Liver (tissue), 9 donors: ENCODE data around the gene CCL5. TPM values are rescaled to one million over a fixed set of nuclear protein-coding genes. Genes with fewer than 3 reads are reported as not detected.
A peak's percentile ranks its signal among the peaks of the same experiment; 100 is the strongest.

Experiments
- DNase-seq: peaks from one replicate; pipeline ENCODE4 v3.0.0-alpha.2; 2017; ENCODE audit warnings: low spot score
- H3K27ac ChIP-seq, 2 donors: one replicate each; pipeline ENCODE4 v1.7.0; 2013; ENCODE audit warnings: inconsistent platforms in 2 of 2, low read length in 2 of 2, control low read depth in 1 of 2, low read depth in 1 of 2, mild to moderate bottlenecking in 1 of 2
- H3K27me3 ChIP-seq, 4 donors: one replicate each; pipeline versions ENCODE4 v1.6.1 to v1.7.0; 2013; ENCODE audit warnings: low read length in 3 of 4, inconsistent platforms in 1 of 4, mild to moderate bottlenecking in 1 of 4, moderate library complexity in 1 of 4; ENCODE audit not compliant: control insufficient read depth in 4 of 4, insufficient read depth in 4 of 4
- H3K36me3 ChIP-seq, 4 donors: one replicate each; pipeline versions ENCODE4 v1.6.1 to v1.7.0; 2013; ENCODE audit warnings: low read length in 3 of 4, mild to moderate bottlenecking in 3 of 4, low read depth in 1 of 4, moderate library complexity in 1 of 4; ENCODE audit not compliant: control insufficient read depth in 4 of 4, insufficient read depth in 3 of 4
- H3K4me1 ChIP-seq, 4 donors: one replicate each; pipeline versions ENCODE4 v1.6.1 to v1.7.0; 2013; ENCODE audit warnings: low read length in 3 of 4, mild to moderate bottlenecking in 3 of 4, moderate library complexity in 1 of 4; ENCODE audit not compliant: control insufficient read depth in 4 of 4, insufficient read depth in 4 of 4
- H3K4me3 ChIP-seq, 3 donors: one replicate each; pipeline versions ENCODE4 v1.6.1 to v1.7.0; 2013; ENCODE audit warnings: low read length in 3 of 3, control low read depth in 1 of 3, low read depth in 1 of 3, mild to moderate bottlenecking in 1 of 3
- H3K9ac ChIP-seq, 2 donors: one replicate each; pipeline ENCODE4 v1.7.0; 2013; ENCODE audit warnings: low read length in 2 of 2, mild to moderate bottlenecking in 2 of 2, moderate library complexity in 2 of 2, control low read depth in 1 of 2, low read depth in 1 of 2
- H3K9me3 ChIP-seq, 4 donors: one replicate each; pipeline versions ENCODE4 v1.6.1 to v1.7.0; 2013; ENCODE audit warnings: low read length in 3 of 4; ENCODE audit not compliant: control insufficient read depth in 4 of 4
- ATF3 ChIP-seq: IDR thresholded peaks from 2 replicates; pipeline ENCODE4 v1.6.1; 2016; ENCODE audit warnings: antibody characterized with exemption
- EGR1 ChIP-seq, 2 donors: IDR thresholded peaks; 2 replicates each; pipeline ENCODE4 v1.6.1; 2016 to 2018; ENCODE audit warnings: antibody characterized with exemption in 2 of 2, low read depth in 2 of 2
- FOXA1 ChIP-seq: IDR thresholded peaks from 2 replicates; pipeline ENCODE4 v1.6.1; 2016; ENCODE audit warnings: antibody characterized with exemption
- FOXA2 ChIP-seq: IDR thresholded peaks from 2 replicates; pipeline ENCODE4 v1.6.1; 2016; ENCODE audit warnings: antibody characterized with exemption
- GABPA ChIP-seq, 2 donors: IDR thresholded peaks in 1 of 2; conservative IDR thresholded peaks in 1 of 2; 2 replicates each; pipeline ENCODE4 v1.6.1; 2016; ENCODE audit warnings: antibody characterized with exemption in 2 of 2, mild to moderate bottlenecking in 1 of 2, moderate library complexity in 1 of 2
- HNF4A ChIP-seq, 2 donors: conservative IDR thresholded peaks; 2 replicates each; pipeline ENCODE4 v1.6.1; 2016; ENCODE audit warnings: antibody characterized with exemption in 2 of 2, mild to moderate bottlenecking in 2 of 2
- HNF4G ChIP-seq: IDR thresholded peaks from 2 replicates; pipeline ENCODE4 v1.6.1; 2016; ENCODE audit warnings: antibody characterized with exemption
- JUND ChIP-seq, 2 donors: IDR thresholded peaks; 2 replicates each; pipeline ENCODE4 v1.6.1; 2016; ENCODE audit warnings: antibody characterized with exemption in 2 of 2
- MAX ChIP-seq: IDR thresholded peaks from 2 replicates; pipeline ENCODE4 v1.6.1; 2016; ENCODE audit warnings: antibody characterized with exemption
- NR2F2 ChIP-seq: IDR thresholded peaks from 2 replicates; pipeline ENCODE4 v1.6.1; 2016; ENCODE audit warnings: antibody characterized with exemption
- RAD21 ChIP-seq, 2 donors: IDR thresholded peaks; 2 replicates each; pipeline ENCODE4 v1.6.1; 2016; ENCODE audit warnings: antibody characterized with exemption in 2 of 2, mild to moderate bottlenecking in 2 of 2
- RXRA ChIP-seq, 2 donors: IDR thresholded peaks; 2 replicates each; pipeline ENCODE4 v1.6.1; 2017 to 2018; ENCODE audit warnings: antibody characterized with exemption in 2 of 2, mild to moderate bottlenecking in 1 of 2
- SP1 ChIP-seq: IDR thresholded peaks from 2 replicates; pipeline ENCODE4 v1.6.1; 2018; ENCODE audit warnings: antibody characterized with exemption, mild to moderate bottlenecking
- TAF1 ChIP-seq: conservative IDR thresholded peaks from 2 replicates; pipeline ENCODE4 v1.6.1; 2016; ENCODE audit warnings: antibody characterized with exemption, mild to moderate bottlenecking
- YY1 ChIP-seq: IDR thresholded peaks from 2 replicates; pipeline ENCODE4 v1.6.1; 2016; ENCODE audit warnings: antibody characterized with exemption, mild to moderate bottlenecking
- WGBS: extraction: QIAGEN DNeasy Blood & Tissue Kit; methylation state at CpG from one replicate; pipeline ENCODE4 v1.1.7; 2013; 5-methylcytosine and 5-hydroxymethylcytosine counted together
- polyA plus RNA-seq, 2 donors: library from polyadenylated mRNA; stranded (reverse) in 1 of 2; unstranded in 1 of 2; fragments of 200-250 nt in 1 of 2; fragments of >200 nt in 1 of 2; fragmentation: Nextera tagmentation in 1 of 2; extraction: Ambion mirVana in 1 of 2; gene quantifications; one replicate each; pipeline versions ENCODE4 v1.2.1 to v1.2.3, GENCODE V29; 2013 to 2015
- total RNA-seq, 2 donors: library from RNA; depleted of rRNA; stranded (reverse); fragments of >200 nt; gene quantifications; one replicate each; pipeline ENCODE4 v1.2.3, GENCODE V29; 2014
- TF ChIP-seq, protein P1 (sequence below): IDR thresholded peaks from 2 replicates; pipeline ENCODE4 v1.6.1; 2016; ENCODE audit warnings: antibody characterized with exemption
- TF ChIP-seq, protein P2 (sequence below): IDR thresholded peaks from 2 replicates; pipeline ENCODE4 v1.6.1; 2016; ENCODE audit warnings: antibody characterized with exemption, mild to moderate bottlenecking
- TF ChIP-seq, protein P3 (sequence below): fragments of 150-350 bp; IDR thresholded peaks from 2 replicates; pipeline ENCODE4 v1.5.1; 2017; ENCODE audit warnings: improper control_type of control experiment, low read depth, low read length; ENCODE audit not compliant: missing input control
- donor health status: healthy.
- donor health status: healthy.
- donor health status: healthy.
- donor health status: healthy.
- donor health status: healthy.

The CCL5 gene
- total and polyA plus RNA-seq, 4 donors = 1.7 to 4.7 (median 2.5) TPM

GRCh38 chr17:35917519-35918213 lies 37.5 kb upstream of the CCL5 start:
- no peak for DNase-seq
- Histone ChIP-seq H3K4me3 (no peak overlapping the region), H3K9me3 (no peaks in the 10 kb centered on the region), H3K27me3 (no peaks in the 10 kb centered on the region), H3K27ac (no peak overlapping the region), H3K36me3 (no peaks in the 10 kb centered on the region), H3K4me1 (peaks cover 2 to 27% (median 19%) of the 10 kb centered on the region in 4 donors), H3K9ac (no peak overlapping the region)
- TF ChIP-seq RXRA (IDR thresholded peaks at IDR 0.05) = no peak
- TF ChIP-seq HNF4G = no peak
- TF ChIP-seq FOXA2 = no peak
- TF ChIP-seq GABPA (IDR thresholded peaks at IDR 0.05 in 1 of 2, conservative IDR thresholded peaks at IDR 0.05 in 1 of 2) = no peak
- TF ChIP-seq ATF3 = no peak
- no peak for TF ChIP-seq JUND (IDR thresholded peaks at IDR 0.05)
- WGBS = 98% methylated on average over 29 of the region's 29 CpGs

- H3K4me1 ChIP-seq = peaks cover 2 to 27% (median 19%) of the 10 kb centered on the region in 4 donors
- peak overlapping the region; percentile 33 to 60 for H3K27ac ChIP-seq
- 91% methylated on average over 3 of the region's 3 CpGs for WGBS
- H3K9me3 ChIP-seq = no peaks in the 10 kb centered on the region
- TF ChIP-seq, protein P1, sequence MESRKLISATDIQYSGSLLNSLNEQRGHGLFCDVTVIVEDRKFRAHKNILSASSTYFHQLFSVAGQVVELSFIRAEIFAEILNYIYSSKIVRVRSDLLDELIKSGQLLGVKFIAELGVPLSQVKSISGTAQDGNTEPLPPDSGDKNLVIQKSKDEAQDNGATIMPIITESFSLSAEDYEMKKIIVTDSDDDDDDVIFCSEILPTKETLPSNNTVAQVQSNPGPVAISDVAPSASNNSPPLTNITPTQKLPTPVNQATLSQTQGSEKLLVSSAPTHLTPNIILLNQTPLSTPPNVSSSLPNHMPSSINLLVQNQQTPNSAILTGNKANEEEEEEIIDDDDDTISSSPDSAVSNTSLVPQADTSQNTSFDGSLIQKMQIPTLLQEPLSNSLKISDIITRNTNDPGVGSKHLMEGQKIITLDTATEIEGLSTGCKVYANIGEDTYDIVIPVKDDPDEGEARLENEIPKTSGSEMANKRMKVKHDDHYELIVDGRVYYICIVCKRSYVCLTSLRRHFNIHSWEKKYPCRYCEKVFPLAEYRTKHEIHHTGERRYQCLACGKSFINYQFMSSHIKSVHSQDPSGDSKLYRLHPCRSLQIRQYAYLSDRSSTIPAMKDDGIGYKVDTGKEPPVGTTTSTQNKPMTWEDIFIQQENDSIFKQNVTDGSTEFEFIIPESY = no peak
- TF ChIP-seq RAD21 (IDR thresholded peaks at IDR 0.05) = no peak
- TF ChIP-seq GABPA (IDR thresholded peaks at IDR 0.05 in 1 of 2, conservative IDR thresholded peaks at IDR 0.05 in 1 of 2) = no peak
- peak; percentile 49 for TF ChIP-seq SP1
- TF ChIP-seq, protein P2, sequence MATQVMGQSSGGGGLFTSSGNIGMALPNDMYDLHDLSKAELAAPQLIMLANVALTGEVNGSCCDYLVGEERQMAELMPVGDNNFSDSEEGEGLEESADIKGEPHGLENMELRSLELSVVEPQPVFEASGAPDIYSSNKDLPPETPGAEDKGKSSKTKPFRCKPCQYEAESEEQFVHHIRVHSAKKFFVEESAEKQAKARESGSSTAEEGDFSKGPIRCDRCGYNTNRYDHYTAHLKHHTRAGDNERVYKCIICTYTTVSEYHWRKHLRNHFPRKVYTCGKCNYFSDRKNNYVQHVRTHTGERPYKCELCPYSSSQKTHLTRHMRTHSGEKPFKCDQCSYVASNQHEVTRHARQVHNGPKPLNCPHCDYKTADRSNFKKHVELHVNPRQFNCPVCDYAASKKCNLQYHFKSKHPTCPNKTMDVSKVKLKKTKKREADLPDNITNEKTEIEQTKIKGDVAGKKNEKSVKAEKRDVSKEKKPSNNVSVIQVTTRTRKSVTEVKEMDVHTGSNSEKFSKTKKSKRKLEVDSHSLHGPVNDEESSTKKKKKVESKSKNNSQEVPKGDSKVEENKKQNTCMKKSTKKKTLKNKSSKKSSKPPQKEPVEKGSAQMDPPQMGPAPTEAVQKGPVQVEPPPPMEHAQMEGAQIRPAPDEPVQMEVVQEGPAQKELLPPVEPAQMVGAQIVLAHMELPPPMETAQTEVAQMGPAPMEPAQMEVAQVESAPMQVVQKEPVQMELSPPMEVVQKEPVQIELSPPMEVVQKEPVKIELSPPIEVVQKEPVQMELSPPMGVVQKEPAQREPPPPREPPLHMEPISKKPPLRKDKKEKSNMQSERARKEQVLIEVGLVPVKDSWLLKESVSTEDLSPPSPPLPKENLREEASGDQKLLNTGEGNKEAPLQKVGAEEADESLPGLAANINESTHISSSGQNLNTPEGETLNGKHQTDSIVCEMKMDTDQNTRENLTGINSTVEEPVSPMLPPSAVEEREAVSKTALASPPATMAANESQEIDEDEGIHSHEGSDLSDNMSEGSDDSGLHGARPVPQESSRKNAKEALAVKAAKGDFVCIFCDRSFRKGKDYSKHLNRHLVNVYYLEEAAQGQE = peak; percentile 64
- TF ChIP-seq NR2F2 = no peak
- peak; percentile 58 to 87 for TF ChIP-seq HNF4A (conservative IDR thresholded peaks at IDR 0.05)
- TF ChIP-seq HNF4G = no peak
- TF ChIP-seq FOXA2 = peak; percentile 28
- TF ChIP-seq MAX = peak; percentile 18
- TF ChIP-seq, protein P3, sequence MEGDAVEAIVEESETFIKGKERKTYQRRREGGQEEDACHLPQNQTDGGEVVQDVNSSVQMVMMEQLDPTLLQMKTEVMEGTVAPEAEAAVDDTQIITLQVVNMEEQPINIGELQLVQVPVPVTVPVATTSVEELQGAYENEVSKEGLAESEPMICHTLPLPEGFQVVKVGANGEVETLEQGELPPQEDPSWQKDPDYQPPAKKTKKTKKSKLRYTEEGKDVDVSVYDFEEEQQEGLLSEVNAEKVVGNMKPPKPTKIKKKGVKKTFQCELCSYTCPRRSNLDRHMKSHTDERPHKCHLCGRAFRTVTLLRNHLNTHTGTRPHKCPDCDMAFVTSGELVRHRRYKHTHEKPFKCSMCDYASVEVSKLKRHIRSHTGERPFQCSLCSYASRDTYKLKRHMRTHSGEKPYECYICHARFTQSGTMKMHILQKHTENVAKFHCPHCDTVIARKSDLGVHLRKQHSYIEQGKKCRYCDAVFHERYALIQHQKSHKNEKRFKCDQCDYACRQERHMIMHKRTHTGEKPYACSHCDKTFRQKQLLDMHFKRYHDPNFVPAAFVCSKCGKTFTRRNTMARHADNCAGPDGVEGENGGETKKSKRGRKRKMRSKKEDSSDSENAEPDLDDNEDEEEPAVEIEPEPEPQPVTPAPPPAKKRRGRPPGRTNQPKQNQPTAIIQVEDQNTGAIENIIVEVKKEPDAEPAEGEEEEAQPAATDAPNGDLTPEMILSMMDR = no peak
- no peak for TF ChIP-seq FOXA1
- no peak for TF ChIP-seq JUND (IDR thresholded peaks at IDR 0.05)
- no peak for TF ChIP-seq TAF1
- no peak for TF ChIP-seq ATF3
- no peak for TF ChIP-seq EGR1 (IDR thresholded peaks at IDR 0.05; ENCODE audit: low read depth in 2 of 2)
- peak; percentile 56 to 86 for TF ChIP-seq RXRA (IDR thresholded peaks at IDR 0.05)
- TF ChIP-seq YY1 = peak; percentile 49
- H3K4me3 ChIP-seq = no peak overlapping the region
- H3K27me3 ChIP-seq = no peaks in the 10 kb centered on the region
- H3K36me3 ChIP-seq = no peaks in the 10 kb centered on the region
- no peak overlapping the region for H3K9ac ChIP-seq
- no peak for DNase-seq
Observed at GRCh38 chr17:35915153-35915964, 35.2 kb upstream of the CCL5 start.
